LNCaP clone FGC (cell line): ENCODE data around the gene PCYT1B.

Experiments
- DNase-seq: peaks from one replicate; pipeline ENCODE4 v3.0.0-alpha.2; 2011; ENCODE audit warnings: low read depth
- H3K4me3 ChIP-seq: 2 replicates; pipeline ENCODE4 v1.5.1; 2011; ENCODE audit warnings: mild to moderate bottlenecking, low read depth, low read length, control low read depth
- TF ChIP-seq, protein P1 (sequence below): IDR thresholded peaks from 2 replicates; pipeline ENCODE4 v1.5.1; 2012; ENCODE audit warnings: mild to moderate bottlenecking; ENCODE audit not compliant: control insufficient read depth, insufficient read depth; ENCODE audit errors: extremely low read depth

The PCYT1B gene

DNA sequence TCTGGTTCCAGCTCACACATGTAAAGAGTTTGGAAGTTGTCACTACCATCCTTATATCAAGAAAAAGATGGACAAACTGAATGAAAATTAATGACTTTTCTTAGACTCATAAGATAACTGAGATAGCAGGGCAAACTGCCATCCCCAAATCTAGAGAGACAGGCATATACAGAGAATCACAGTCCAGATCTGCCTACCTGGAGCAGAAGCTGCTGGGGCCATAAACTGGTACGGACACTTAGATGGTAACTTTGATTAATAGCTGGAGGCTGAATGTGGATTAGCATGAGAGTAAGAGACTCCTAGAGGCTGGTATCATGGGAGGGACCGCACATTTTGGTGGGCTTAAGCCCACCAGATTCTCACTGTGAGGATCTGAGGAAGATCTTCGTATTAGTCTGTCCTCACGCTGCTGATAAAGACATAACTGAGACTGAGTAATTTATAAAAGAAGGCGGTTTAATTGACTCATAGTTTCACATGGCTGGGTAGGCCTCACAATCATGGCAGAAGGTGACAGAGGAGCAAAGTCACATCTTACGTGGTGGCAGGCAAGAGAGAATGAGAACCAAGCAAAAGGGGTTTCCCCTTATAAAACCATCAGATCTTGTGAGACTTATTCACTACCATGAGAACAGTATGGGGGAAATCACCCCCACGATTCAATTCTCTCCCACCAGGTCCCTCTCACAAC is 35.7 kb upstream of the PCYT1B start:
- DNase-seq: no peak
- H3K4me3 ChIP-seq: no peak overlapping the region
- TF ChIP-seq, protein P1, sequence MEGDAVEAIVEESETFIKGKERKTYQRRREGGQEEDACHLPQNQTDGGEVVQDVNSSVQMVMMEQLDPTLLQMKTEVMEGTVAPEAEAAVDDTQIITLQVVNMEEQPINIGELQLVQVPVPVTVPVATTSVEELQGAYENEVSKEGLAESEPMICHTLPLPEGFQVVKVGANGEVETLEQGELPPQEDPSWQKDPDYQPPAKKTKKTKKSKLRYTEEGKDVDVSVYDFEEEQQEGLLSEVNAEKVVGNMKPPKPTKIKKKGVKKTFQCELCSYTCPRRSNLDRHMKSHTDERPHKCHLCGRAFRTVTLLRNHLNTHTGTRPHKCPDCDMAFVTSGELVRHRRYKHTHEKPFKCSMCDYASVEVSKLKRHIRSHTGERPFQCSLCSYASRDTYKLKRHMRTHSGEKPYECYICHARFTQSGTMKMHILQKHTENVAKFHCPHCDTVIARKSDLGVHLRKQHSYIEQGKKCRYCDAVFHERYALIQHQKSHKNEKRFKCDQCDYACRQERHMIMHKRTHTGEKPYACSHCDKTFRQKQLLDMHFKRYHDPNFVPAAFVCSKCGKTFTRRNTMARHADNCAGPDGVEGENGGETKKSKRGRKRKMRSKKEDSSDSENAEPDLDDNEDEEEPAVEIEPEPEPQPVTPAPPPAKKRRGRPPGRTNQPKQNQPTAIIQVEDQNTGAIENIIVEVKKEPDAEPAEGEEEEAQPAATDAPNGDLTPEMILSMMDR: no peak

DNA sequence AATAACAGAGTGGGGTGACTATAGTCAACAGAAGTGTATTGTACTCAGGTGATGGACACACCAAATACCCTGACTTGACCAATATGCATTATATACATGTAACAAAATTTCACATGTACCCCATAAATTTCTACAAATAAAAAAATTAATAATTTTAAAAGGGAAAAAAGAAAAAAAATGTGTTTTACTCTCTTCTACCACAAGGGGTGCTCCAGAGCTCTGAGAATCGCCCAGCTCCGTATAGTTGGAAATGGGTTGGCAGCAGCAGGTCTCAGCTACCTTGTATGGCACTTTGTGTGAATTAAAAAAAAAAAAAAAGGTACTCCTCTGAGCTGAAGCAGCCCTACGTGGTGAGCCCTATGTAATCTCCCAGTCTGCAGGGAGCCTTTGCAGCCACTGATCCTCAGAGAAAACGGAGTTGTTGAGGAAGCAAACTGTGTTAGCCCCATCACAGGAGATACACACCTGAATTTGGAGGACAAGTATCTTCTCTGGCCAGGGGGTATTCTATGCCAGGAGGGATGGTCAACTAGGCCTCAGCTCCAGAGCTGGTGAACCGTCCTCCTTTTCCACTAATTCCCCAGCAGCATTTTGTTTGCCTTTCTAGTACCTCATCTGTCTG is 29.4 kb upstream of the PCYT1B start:
- H3K4me3 ChIP-seq: no peak overlapping the region
- TF ChIP-seq, protein P1: peak; percentile 38; the same call in 1 of the 2 replicates
- no peak for DNase-seq

DNA sequence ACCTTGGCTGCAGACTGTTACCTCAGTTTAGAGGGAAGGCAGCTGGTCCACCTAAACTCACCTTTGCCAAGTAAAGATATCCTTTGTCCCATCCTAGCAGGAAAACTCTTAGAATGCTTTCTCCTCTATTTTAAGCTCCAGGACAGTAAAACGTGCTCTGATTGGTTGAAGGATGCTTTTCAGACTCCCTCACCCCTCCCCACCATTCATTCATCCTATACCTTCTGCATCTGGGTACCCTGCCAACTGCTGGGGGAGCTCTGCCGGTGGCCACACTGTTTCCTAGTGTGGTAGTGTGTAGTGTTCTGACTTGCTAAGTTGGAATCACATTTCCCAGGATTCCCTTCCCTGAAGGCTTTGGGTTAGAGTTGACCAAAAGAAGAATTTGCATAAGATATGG is 26.3 kb upstream of the PCYT1B start:
- DNase-seq: no peak
- no peak overlapping the region for H3K4me3 ChIP-seq
- TF ChIP-seq, protein P1: no peak

DNA sequence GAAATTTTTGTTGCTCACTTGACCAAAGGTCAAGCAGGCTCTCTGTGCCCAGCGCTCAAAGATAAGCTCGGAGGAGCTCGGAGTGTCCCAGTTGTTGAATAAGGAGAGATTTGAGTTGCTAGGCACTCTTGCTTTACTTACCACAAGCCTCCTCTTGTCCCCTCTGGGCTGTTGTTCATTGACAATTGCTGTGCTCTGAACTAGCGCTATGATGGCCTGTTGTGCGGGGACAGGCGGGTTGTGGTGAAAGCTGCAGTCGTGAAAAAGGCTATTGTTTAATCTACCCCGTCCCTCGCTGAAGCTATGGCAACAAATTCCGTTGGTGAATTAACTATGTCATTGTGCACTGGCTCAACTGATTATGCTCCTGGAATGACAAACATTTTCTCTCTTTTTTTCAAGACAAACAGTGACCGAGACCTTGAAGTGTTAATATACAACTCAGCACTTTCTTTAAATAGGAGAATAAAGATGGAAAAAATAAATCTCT is 25.6 kb upstream of the PCYT1B start:
- no peak for DNase-seq
- TF ChIP-seq, protein P1: no peak
- H3K4me3 ChIP-seq: no peak overlapping the region

DNA sequence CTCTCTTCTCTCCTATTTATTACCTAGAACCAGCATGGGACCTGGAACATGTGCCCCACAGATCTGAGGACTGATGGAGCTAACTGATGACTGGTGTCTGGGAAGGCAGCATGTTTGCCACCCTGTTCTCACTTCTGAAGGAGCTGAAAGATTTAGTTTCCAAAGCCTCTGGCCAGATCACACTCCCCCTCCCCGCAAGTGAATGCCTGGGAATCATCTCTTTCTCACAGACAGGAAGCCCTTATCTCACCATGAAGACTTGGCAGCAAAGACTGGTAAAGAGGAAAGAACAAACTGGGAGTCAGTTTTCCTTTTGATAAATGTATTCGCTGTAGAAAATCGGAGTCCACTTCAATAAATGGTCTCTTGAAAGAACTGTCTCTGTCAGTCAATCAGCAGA is 21.0 kb upstream of the PCYT1B start:
- no peak for DNase-seq

DNA sequence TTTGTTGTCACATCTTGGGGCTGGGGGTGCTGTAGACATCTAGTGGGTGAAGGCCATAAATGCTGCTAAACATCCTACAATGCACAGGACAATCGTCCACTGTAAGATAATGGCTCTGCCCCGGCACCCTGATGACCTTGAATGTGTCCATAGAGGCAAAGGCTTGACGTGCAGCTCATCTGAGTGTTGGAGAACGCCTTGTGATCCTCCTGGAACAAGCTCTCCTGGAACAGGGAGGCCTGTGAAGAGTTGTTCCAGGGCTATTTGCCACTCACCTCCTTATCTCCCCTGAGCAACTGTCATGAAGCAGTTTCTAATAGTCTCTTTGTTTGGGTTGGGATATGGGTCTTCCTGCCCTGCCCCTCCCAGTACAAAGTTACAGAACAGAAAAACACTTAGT is 15.2 kb upstream of the PCYT1B start:
- no peak for DNase-seq
- no peak overlapping the region for H3K4me3 ChIP-seq
- TF ChIP-seq, protein P1: no peak

More for the DNA sequence above, 21.0 kb upstream of the PCYT1B start:
- H3K4me3 ChIP-seq: no peak overlapping the region
- TF ChIP-seq, protein P1: no peak

DNA sequence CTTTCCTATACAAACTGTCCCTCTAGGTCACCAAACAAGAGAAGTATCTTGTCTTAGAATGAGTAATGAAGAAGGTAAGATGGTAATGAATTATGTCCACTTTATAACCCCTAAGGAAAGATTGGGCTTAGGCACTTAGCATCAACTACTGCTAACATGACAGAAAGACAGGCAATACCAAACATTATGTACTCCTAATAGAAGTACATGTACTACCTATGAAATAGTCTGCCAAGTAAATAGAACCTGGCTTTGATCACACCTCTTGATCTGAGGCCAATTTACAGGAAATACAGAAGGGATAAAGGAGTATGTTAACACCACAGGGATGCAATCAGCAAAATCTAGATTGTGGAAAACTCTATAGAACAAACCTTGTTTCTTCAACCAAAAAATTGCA is 14.1 kb upstream of the PCYT1B start:
- no peak overlapping the region for H3K4me3 ChIP-seq
- TF ChIP-seq, protein P1: no peak
- DNase-seq: peak; percentile 59
